Measurements from ENCODE around the gene NUDCD3.

Gene NUDCD3

DNA sequence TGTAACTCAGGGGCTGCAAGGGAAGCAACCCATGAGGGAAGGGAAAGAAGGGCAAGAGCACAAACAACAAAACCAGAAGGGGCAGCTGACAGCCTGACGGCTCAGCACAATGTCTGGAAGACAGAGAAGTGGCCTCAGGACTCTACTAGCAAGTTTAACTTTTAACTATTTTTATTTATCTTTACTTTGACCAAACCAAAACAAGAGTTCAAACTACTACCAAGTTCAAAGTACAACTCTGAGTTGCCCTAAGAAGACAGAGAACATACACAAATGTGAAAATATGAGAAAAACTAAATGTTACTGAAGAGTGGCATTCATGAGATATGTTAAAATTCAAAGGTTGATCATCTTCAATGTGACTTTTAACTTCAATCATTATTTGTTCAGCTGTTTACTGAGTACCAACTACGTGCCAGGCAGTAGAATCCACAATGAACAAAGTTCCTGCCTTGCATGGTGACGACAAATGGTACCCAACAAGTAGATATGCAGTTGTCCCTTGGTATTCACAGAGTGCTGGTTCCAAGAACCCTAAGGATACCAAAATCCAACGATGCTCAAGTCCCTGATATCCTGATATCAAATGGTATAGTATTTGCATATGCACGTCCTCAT is 19.7 kb downstream of the NUDCD3 start:
- TF ChIP-seq, protein P1, sequence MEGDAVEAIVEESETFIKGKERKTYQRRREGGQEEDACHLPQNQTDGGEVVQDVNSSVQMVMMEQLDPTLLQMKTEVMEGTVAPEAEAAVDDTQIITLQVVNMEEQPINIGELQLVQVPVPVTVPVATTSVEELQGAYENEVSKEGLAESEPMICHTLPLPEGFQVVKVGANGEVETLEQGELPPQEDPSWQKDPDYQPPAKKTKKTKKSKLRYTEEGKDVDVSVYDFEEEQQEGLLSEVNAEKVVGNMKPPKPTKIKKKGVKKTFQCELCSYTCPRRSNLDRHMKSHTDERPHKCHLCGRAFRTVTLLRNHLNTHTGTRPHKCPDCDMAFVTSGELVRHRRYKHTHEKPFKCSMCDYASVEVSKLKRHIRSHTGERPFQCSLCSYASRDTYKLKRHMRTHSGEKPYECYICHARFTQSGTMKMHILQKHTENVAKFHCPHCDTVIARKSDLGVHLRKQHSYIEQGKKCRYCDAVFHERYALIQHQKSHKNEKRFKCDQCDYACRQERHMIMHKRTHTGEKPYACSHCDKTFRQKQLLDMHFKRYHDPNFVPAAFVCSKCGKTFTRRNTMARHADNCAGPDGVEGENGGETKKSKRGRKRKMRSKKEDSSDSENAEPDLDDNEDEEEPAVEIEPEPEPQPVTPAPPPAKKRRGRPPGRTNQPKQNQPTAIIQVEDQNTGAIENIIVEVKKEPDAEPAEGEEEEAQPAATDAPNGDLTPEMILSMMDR (IDR thresholded peaks at IDR 0.05; ENCODE audit: insufficient read depth, low read depth, low read length, missing control alignments) = no peak
- H3K4me3 ChIP-seq (ENCODE audit: low read depth, low read length) = no peak overlapping the region
- DNase-seq (ENCODE audit: low read depth) = no peak

DNA sequence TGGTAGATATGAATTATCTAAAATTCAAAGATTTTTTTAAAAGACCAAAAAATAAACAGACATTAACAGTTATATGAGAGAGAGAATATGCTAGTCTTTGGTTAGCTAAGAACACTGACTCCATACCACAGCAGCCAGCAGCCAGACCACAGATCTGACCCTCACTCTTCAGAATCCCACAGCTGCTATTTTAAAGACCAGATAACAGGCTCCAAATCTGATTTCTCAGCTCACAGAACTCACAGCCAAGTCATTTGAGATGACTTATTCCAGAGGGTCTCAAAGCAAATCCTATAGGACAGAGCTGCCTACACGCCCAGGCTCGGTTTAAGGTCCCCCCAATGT is 20.4 kb downstream of the NUDCD3 start:
- DNase-seq (ENCODE audit: low read depth) = no peak
- H3K4me3 ChIP-seq (ENCODE audit: low read depth, low read length) = no peak overlapping the region
- TF ChIP-seq, protein P1 (IDR thresholded peaks at IDR 0.05; ENCODE audit: insufficient read depth, low read depth, low read length, missing control alignments) = no peak

DNA sequence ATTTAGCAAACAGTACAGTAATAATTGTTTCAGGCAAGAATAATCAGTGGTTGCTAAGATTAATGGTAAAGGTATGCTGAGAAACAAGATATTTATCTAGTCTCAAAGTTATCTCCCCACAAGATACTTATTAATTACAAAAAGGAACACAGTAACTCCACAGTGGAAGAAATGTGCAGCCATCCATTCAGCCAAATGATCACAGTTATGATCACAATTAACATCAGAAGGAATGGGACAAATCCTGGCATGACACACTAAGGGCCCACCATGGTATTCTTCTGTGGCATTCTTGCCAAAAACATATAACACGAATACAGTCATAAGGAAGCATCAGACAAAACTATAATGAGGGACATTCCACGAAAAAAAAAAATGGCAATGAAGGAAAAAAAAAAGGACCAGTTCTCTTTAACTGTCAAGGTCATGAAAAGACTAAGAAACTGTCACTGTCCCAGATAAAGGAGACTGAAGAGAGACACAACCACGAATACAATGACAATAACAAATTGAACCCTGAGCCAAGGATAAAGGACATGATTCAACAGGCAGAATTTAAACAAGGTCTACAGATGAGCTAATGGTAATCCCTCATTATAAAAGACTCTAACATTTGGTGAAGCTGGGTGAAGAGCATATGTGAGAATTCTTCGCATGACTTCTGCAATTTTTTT is 20.9 kb downstream of the NUDCD3 start:
- TF ChIP-seq, protein P1 (IDR thresholded peaks at IDR 0.05; ENCODE audit: insufficient read depth, low read depth, low read length, missing control alignments) = no peak
- no peak overlapping the region for H3K4me3 ChIP-seq (ENCODE audit: low read depth, low read length)
- DNase-seq (ENCODE audit: low read depth) = no peak

DNA sequence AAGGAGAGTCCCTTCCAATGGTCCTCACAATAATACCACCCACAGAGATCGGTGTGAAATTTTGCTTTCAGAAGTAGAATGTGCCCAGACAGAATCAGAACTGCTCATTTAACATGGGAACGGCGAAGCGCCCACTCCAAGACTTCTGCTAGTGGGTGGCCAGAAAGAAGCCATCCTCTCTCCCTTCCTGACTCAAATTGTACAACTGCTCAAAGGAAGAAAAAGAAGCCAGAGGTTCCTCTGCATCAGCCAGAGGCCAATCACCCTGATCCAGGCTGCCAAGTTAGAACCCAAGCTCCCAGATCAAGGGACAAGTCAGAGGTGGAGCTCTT is 23.3 kb downstream of the NUDCD3 start:
- TF ChIP-seq, protein P1 (IDR thresholded peaks at IDR 0.05; ENCODE audit: insufficient read depth, low read depth, low read length, missing control alignments) = no peak
- no peak for DNase-seq (ENCODE audit: low read depth)
- H3K4me3 ChIP-seq (ENCODE audit: low read depth, low read length) = no peak overlapping the region

DNA sequence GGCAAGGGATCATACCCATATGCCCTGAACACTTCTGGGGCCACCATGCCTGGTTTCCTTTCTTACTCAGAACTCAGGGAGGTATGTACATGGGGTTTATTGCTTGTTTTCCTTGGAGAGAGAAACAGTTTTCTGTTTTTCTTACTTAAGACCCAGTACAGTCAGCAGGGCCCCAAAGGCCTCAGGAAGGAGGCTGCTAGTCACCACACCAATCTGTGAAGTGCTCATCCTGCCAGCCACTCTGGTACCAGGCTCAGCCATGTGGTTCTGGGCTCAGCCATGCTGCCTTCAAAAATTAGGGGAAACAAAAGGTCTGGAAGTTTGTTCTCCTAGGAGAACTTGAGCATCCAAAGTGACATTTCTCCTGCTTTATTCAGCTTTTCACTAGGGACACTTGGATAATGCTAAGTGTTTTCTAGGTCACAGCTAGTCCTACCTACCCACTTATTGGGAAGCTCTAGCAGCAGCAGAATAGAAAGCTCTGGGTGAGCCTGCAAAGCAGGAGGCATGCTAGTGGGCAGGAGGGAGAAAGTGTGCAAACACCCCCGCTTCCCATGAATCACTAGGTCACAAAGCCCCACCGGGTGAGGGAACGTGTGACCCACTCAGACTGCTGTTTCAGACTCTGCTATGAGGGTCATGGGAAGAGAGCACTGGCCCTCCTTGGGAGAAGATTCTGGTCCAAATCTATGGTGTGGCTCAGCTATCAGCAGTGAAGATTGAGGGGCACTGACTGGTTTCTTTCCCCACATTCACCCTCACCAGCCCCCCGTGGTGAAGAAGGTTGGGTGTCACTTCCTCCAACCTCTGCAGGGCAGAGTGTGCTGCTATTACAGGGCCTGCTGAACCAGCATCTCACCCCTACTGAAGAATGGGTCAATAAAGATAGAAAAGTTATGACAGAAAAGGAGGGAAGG is 23.9 kb downstream of the NUDCD3 start:
- H3K4me3 ChIP-seq (ENCODE audit: low read depth, low read length) = no peak overlapping the region
- DNase-seq (ENCODE audit: low read depth) = no peak
- TF ChIP-seq, protein P1 (IDR thresholded peaks at IDR 0.05; ENCODE audit: insufficient read depth, low read depth, low read length, missing control alignments) = no peak

DNA sequence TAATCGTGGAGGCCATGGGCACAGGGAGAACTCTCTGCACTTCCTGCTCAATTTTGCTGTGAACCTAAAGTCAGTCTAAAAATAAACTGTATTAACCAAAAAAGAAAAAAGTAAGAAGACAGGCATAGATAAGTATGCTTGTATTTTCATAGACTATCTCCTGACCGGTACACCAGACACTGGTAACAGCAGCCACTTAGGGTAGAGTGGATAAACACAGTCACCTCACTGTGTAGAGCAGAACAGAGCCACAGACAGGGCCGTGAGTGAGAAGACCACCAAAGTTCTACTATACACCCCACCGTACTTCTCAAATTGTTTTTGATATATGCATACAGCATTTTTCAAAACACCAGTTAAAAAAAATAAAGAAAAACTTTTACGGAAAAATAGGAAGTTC is 25.0 kb downstream of the NUDCD3 start:
- DNase-seq (ENCODE audit: low read depth) = no peak
- TF ChIP-seq, protein P1 (IDR thresholded peaks at IDR 0.05; ENCODE audit: insufficient read depth, low read depth, low read length, missing control alignments) = no peak

More for the DNA sequence above, 25.0 kb downstream of the NUDCD3 start:
- no peak overlapping the region for H3K4me3 ChIP-seq (ENCODE audit: low read depth, low read length)
